GM19438 (cell line): ENCODE data around the gene CACNA1D.
A peak's percentile ranks its signal among the peaks of the same experiment; 100 is the strongest.

ENCODE experiments used
- ATAC-seq: cut with Tn5 transposase; IDR thresholded peaks from one replicate; pipeline ENCODE4 v1.9.1; 2021; ENCODE audit warnings: low read depth; ENCODE audit not compliant: unreplicated experiment

CACNA1D gene

GRCh38 chr3:53773611-53774368 is 279.4 kb downstream of the CACNA1D start:
- ATAC-seq: peak; percentile 95

GRCh38 chr3:53774414-53774813 is 280.0 kb downstream of the CACNA1D start:
- ATAC-seq: no peak

DNA sequence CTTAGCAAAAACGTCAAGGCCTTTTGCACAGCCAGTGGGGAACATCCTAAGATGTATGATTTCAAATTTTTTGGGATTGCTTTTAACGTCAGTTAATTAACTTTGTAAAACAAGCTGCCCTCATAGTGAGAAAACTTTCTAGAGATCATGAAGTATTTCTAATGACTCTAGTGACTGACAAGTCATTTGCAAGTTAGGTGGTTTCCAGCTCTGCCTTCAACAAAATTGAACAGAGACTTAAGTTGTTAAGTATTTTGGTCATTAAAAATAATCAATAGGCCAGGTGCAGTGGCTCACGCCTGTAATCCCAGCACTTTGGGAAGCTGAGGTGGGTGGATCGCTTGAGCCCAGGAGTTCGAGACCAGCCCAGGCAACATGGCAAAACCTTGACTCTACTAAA is 280.6 kb downstream of the CACNA1D start:
- no peak for ATAC-seq

DNA sequence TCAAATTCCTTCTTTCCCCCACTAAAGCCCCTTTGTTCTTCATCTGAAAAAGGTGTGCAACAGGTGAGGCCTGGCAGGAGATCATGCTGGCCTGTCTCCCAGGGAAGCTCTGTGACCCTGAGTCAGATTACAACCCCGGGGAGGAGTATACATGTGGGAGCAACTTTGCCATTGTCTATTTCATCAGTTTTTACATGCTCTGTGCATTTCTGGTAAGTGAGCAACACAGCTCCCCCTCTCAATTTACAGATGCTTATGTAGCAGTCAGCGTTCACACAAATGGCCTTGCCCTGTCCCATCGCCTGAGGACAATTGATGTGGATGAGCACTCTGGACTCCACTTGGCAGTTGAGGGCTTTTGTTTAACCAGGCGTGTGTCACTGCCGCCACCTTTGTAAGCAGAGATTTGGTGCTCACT is 281.4 kb downstream of the CACNA1D start:
- no peak for ATAC-seq

DNA sequence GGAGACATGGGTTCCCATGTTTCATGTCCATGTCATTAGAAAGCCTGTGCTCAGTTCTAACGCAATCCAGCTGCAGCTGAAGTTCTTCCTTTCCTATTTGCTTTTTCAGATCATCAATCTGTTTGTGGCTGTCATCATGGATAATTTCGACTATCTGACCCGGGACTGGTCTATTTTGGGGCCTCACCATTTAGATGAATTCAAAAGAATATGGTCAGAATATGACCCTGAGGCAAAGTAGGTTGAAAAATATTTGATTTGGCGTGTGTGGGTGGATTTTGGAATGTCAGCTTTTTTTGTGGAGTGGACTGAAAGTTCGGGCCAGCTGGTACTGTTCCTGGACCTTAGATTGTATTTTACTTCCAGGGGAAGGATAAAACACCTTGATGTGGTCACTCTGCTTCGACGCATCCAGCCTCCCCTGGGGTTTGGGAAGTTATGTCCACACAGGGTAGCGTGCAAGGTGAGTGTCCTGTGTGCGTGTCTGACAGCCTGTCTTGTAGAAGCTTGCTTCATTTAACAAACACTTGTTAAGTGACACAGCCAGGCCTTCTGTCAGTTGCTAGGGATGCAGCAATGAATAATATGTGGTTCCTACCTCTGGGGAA is 282.2 kb downstream of the CACNA1D start:
- ATAC-seq: no peak

DNA sequence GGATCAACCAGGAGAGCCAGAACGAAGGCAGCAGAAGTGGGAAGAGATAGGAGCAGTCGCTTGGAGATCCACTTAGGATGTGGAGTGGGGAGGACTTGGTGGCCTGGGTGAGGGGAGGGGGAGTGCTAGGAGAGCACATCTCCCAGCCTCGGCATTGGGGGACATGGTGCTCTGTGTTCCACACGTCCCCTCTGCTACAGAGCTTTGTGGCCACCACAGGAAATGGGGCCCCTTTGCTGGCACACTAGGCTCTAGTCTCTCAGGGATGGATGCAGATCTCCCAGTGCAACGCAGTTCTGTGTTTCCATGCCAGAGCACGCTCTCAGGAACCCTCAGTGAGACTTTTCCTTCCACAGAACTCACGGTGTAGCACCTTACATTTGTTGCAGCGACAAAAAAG is 283.1 kb downstream of the CACNA1D start:
- ATAC-seq: no peak

DNA sequence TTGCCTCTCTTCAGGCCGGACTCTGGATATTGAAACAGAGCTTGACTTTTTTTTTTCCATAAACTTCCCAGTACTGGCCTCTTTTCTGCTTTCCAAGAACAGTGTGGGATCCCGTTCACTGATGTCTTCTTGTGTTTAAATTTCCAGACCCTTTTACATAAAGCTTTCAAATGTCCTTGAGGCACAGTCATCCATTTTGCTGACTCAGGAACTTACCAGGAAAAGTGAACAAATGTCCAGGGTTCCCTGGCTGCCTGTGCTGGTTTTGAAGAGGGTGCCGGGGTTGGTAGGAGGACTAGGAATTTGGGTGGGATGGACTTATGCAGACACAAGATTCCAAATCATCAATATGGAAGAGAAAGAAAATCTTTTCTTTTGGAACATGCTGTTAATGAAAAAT is 283.7 kb downstream of the CACNA1D start:
- no peak for ATAC-seq

GRCh38 chr3:53780171-53780570 is 285.8 kb downstream of the CACNA1D start:
- no peak for ATAC-seq

DNA sequence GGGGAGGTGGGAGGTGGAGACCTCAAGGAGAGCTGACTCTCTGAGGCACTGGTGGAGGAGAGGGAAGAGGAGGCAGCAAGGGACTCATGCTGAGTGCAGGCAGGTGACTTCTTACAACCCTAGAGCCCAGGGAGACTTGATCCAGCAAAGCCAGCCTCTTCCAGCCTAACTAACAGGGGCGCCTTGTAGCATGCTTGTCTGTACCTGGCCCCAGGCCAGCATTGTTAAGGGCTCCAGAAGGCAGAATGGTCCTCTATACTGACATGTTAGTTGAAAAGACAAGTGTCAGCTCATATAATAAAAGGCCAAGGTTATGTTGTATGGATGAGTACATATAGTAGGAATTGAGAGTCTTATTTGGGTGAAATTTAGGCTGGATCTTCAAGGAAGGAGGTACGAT is 286.4 kb downstream of the CACNA1D start:
- no peak for ATAC-seq

- no peak for ATAC-seq
Observed at GRCh38 chr3:53787016-53787415, 292.6 kb downstream of the CACNA1D start.

DNA sequence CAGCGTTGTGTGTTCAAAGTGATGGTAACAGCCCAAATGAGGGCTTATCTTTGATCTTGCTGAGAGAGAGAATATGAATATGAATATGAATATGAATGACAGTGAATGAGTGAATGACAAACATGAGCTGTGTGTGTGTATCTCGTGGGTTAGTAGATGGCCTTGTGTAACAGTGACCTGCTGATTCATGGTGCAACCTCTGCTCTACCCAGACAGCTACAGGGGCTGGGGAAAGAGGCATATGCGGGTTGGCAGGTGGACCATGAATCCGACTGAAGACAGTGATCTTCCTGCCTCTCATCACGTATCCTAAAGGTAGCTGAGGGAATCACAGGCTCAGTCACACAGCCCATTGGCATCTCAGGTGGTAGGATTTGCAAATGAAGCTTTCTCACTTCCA is 293.6 kb downstream of the CACNA1D start:
- no peak for ATAC-seq

- no peak for ATAC-seq
Observed at GRCh38 chr3:53789459-53789858, 295.0 kb downstream of the CACNA1D start.

GRCh38 chr3:53790470-53790869 is 296.1 kb downstream of the CACNA1D start:
- no peak for ATAC-seq

- no peak for ATAC-seq
Observed at GRCh38 chr3:53791317-53791716, 296.9 kb downstream of the CACNA1D start.

DNA sequence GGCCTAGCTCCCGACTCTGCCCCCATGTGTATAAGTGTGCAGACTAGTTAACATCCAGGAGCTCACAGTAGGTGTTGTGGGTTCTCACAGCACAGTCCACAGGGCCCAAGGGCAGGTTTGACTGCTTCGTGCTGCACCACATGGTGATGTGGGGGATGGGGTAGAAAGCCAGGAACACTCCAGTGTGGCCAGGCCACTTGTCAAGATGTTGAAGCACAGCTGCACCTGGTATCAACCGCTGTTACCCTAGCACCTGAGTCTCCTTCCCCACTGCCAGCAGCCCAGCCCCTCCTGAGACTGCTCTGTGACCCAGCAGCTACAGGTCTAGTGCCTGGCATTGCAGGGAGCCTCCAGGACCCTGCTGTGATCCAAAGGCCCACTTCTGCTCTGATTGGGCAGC is 298.5 kb downstream of the CACNA1D start:
- ATAC-seq: no peak

DNA sequence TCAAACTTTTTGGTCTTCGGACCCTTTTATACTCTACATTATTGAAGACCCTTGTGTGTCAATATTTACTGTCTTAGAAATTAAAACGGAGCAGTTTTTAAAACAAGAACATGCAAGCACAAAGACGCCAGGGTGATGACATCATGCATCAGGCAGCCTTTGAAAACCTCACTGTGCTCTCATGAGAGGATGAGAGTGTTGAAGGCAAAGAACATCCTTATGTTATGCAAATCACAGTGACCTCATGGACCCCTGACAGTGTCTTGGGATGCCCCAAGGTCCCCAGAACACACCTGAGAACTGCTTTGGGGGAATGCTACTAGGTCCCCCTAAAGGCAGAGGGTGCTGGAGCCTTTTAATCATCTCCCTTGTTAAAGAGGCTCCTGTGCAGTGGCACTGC is 300.2 kb downstream of the CACNA1D start:
- no peak for ATAC-seq

DNA sequence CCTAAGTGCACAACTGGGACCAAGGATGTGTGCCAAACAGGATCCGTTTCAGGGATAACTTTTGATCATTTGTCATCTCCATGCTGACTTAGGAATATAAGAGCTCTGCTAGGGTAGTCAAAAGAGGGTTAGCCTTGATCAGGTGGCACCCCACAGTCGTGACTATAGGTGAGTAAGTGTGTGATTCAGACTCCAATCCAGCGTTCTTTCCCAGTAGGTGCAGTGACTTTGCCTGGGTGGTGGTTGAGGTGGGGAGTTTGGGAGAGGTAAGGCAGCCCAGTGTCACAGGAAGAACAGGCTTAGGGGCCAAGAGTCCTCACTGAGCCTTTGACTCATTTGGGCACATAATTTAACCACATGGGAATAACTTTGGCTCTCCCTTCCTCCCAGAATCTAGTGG is 300.8 kb downstream of the CACNA1D start:
- ATAC-seq: no peak

- no peak for ATAC-seq
Observed at GRCh38 chr3:53795789-53796560, 301.6 kb downstream of the CACNA1D start.

- no peak for ATAC-seq
Observed at GRCh38 chr3:53798144-53798543, 303.7 kb downstream of the CACNA1D start.

DNA sequence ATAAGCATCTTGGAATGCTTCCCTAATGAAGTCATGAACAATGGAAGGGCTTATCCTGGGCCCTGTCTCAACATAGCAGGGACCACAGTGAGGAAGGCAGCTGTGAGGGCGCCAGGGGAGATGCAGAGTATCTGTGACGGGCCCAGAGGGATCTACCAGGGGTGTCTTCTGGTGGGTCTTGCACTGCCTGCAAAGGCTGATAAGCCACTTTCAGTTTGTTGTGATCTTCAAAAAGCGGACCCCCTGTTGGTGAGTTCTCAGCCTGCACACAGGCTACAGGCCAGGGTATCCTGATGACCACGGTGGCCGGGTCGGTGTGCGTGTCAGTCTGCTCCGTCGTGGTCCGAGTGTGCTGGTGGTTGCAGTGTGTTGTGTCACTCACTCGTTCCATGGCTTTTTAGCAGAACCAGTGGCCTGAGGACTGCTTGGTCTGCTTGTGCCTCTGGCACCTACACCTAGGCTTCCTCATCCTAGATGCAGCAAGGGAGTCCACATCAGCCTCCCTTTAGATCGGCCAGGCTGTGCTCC is 305.0 kb downstream of the CACNA1D start:
- ATAC-seq: no peak
